Mesendoderm (in vitro differentiated cells): Measurements from ENCODE around the gene MATCAP1.
A peak's percentile ranks its signal among the peaks of the same experiment; 100 is the strongest.

Experiments used
- DNase-seq: peaks from one replicate; pipeline ENCODE4 v3.0.0; 2013
- H2AK5ac ChIP-seq: 2 replicates; pipeline ENCODE4 v1.6.1; 2013; ENCODE audit warnings: low read length, inconsistent platforms
- H2BK120ac ChIP-seq: 2 replicates; pipeline ENCODE4 v1.6.1; 2013; ENCODE audit warnings: low read depth, mild to moderate bottlenecking, low read length, moderate library complexity, mixed read lengths
- H2BK15ac ChIP-seq: replicated peaks from 2 replicates; pipeline ENCODE4 v1.6.1; 2013; ENCODE audit warnings: low read depth, mild to moderate bottlenecking, moderate library complexity
- H2BK5ac ChIP-seq: 2 replicates; pipeline ENCODE4 v1.6.1; 2013; ENCODE audit warnings: low read length, inconsistent platforms
- H3K18ac ChIP-seq: 2 replicates; pipeline ENCODE4 v1.6.1; 2013; ENCODE audit warnings: mild to moderate bottlenecking, low read length, mixed read lengths
- H3K23ac ChIP-seq: one replicate; pipeline ENCODE4 v1.6.1; 2013; ENCODE audit warnings: low read length
- H3K27ac ChIP-seq: 2 replicates; pipeline ENCODE4 v1.5.1; 2013; ENCODE audit warnings: low read depth, mild to moderate bottlenecking, inconsistent platforms, low read length, moderate library complexity
- H3K27me3 ChIP-seq: 2 replicates; pipeline ENCODE4 v1.6.1; 2013; ENCODE audit warnings: low read length, control low read depth, mild to moderate bottlenecking, inconsistent platforms; ENCODE audit not compliant: insufficient read depth, poor library complexity
- H3K36me3 ChIP-seq: 2 replicates; pipeline ENCODE4 v1.6.1; 2013; ENCODE audit warnings: low read length, inconsistent platforms; ENCODE audit not compliant: control insufficient read depth, insufficient read depth
- H3K4ac ChIP-seq: one replicate; pipeline ENCODE4 v1.6.1; 2013; ENCODE audit warnings: low read depth, mild to moderate bottlenecking, low read length, moderate library complexity
- H3K4me1 ChIP-seq: 2 replicates; pipeline ENCODE4 v1.6.1; 2013; ENCODE audit warnings: low read depth, low read length, inconsistent platforms; ENCODE audit not compliant: control insufficient read depth
- H3K4me2 ChIP-seq: 2 replicates; pipeline ENCODE4 v1.6.1; 2013; ENCODE audit warnings: low read length
- H3K4me3 ChIP-seq: 2 replicates; pipeline ENCODE4 v1.5.1; 2013; ENCODE audit warnings: mild to moderate bottlenecking, low read length
- H3K56ac ChIP-seq: one replicate; pipeline ENCODE4 v1.6.1; 2013; ENCODE audit warnings: low read length
- H3K79me1 ChIP-seq: 2 replicates; pipeline ENCODE4 v1.6.1; 2013; ENCODE audit warnings: low read length, inconsistent platforms
- H3K79me2 ChIP-seq: 2 replicates; pipeline ENCODE4 v1.6.1; 2013; ENCODE audit warnings: mild to moderate bottlenecking, low read length; ENCODE audit not compliant: control insufficient read depth, insufficient read depth
- H3K9ac ChIP-seq: 2 replicates; pipeline ENCODE4 v1.6.1; 2013; ENCODE audit warnings: low read length, inconsistent platforms
- H4K5ac ChIP-seq: one replicate; pipeline ENCODE4 v1.6.1; 2013; ENCODE audit warnings: low read length
- H4K8ac ChIP-seq: one replicate; pipeline ENCODE4 v1.6.1; 2013; ENCODE audit warnings: low read depth, mild to moderate bottlenecking, control low read depth, low read length, moderate library complexity
- WGBS: extraction: QIAGEN DNeasy Blood & Tissue Kit; methylation state at CpG from one replicate; pipeline ENCODE4 v1.1.7; 2013; ENCODE audit warnings: low lambda C conversion rate, missing lambda C conversion rate; ENCODE audit not compliant: insufficient coverage; ENCODE audit errors: extremely low coverage; 5-methylcytosine and 5-hydroxymethylcytosine counted together

Gene MATCAP1

GRCh38 chr16:67183284-67183626 is 508 bp downstream of the MATCAP1 start:
- Histone ChIP-seq H4K5ac (no peak overlapping the region), H3K27ac (no peak overlapping the region), H3K9ac (peak overlapping the region; percentile 77), H3K18ac (no peak overlapping the region), H2BK15ac (no peak overlapping the region), H3K27me3 (no peaks in the 10 kb centered on the region), H3K4me1 (peaks cover 3% of the 10 kb centered on the region), H3K79me1 (peaks cover 4% of the 10 kb centered on the region), H3K23ac (no peak overlapping the region), H3K4me2 (peak overlapping the region; percentile 85), H4K8ac (no peak overlapping the region), H3K56ac (peak overlapping the region; percentile 85), H3K79me2 (no peaks in the 10 kb centered on the region), H3K36me3 (no peaks in the 10 kb centered on the region), H3K4ac (no peak overlapping the region), H2AK5ac (no peak overlapping the region), H2BK5ac (no peak overlapping the region), H2BK120ac (no peak overlapping the region), H3K4me3 (peak overlapping the region; percentile 62)
- no peak for DNase-seq
- WGBS: no CpG with 5 or more reads among the region's 11 CpGs

GRCh38 chr16:67182288-67182687 is 1.5 kb downstream of the MATCAP1 start:
- Histone ChIP-seq H3K9ac (peak overlapping the region; percentile 27), H3K36me3 (no peaks in the 10 kb centered on the region), H2BK120ac (no peak overlapping the region), H3K4me3 (no peak overlapping the region), H4K8ac (no peak overlapping the region), H3K4me2 (no peak overlapping the region), H2AK5ac (no peak overlapping the region), H3K18ac (no peak overlapping the region), H3K79me2 (no peaks in the 10 kb centered on the region), H4K5ac (no peak overlapping the region), H3K27ac (no peak overlapping the region), H3K4me1 (peaks cover 3% of the 10 kb centered on the region), H3K27me3 (no peaks in the 10 kb centered on the region), H3K79me1 (peaks cover 4% of the 10 kb centered on the region), H2BK5ac (no peak overlapping the region), H2BK15ac (no peak overlapping the region), H3K23ac (no peak overlapping the region), H3K56ac (peak overlapping the region; percentile 25), H3K4ac (no peak overlapping the region)
- WGBS: no CpG with 5 or more reads among the region's 2 CpGs
- no peak for DNase-seq

GRCh38 chr16:67181346-67181745 is 2.4 kb downstream of the MATCAP1 start:
- peaks cover 4% of the 10 kb centered on the region for H3K79me1 ChIP-seq
- no peaks in the 10 kb centered on the region for H3K36me3 ChIP-seq
- H3K27ac ChIP-seq: no peak overlapping the region
- no peak overlapping the region for H2AK5ac ChIP-seq
- no peak overlapping the region for H3K4me2 ChIP-seq
- no peak overlapping the region for H2BK5ac ChIP-seq
- H3K79me2 ChIP-seq: no peaks in the 10 kb centered on the region
- no peak overlapping the region for H3K9ac ChIP-seq
- H2BK15ac ChIP-seq: no peak overlapping the region
- no peak overlapping the region for H3K56ac ChIP-seq
- no peak overlapping the region for H3K4ac ChIP-seq
- no peak overlapping the region for H4K8ac ChIP-seq
- no peak overlapping the region for H2BK120ac ChIP-seq
- H3K4me1 ChIP-seq: peaks cover 3% of the 10 kb centered on the region
- no peak overlapping the region for H4K5ac ChIP-seq
- WGBS: no CpG with 5 or more reads among the region's 2 CpGs
- DNase-seq: no peak
- H3K23ac ChIP-seq: no peak overlapping the region
- no peak overlapping the region for H3K18ac ChIP-seq
- no peak overlapping the region for H3K4me3 ChIP-seq
- H3K27me3 ChIP-seq: no peaks in the 10 kb centered on the region

- H2BK120ac ChIP-seq: no peak overlapping the region
- no peak overlapping the region for H2AK5ac ChIP-seq
- DNase-seq: no peak
- no peak overlapping the region for H3K9ac ChIP-seq
- no peak overlapping the region for H2BK5ac ChIP-seq
- no peak overlapping the region for H3K23ac ChIP-seq
- no peak overlapping the region for H4K8ac ChIP-seq
- no peak overlapping the region for H2BK15ac ChIP-seq
- H3K27ac ChIP-seq: no peak overlapping the region
- peaks cover 3% of the 10 kb centered on the region for H3K4me1 ChIP-seq
- H3K79me2 ChIP-seq: no peaks in the 10 kb centered on the region
- H4K5ac ChIP-seq: no peak overlapping the region
- no peak overlapping the region for H3K18ac ChIP-seq
- no peaks in the 10 kb centered on the region for H3K36me3 ChIP-seq
- H3K4me2 ChIP-seq: no peak overlapping the region
- no peak overlapping the region for H3K56ac ChIP-seq
- peaks cover 4% of the 10 kb centered on the region for H3K79me1 ChIP-seq
- WGBS: no CpG with 5 or more reads among the region's 16 CpGs
- no peak overlapping the region for H3K4me3 ChIP-seq
- H3K4ac ChIP-seq: no peak overlapping the region
- H3K27me3 ChIP-seq: peaks cover under 1% of the 10 kb centered on the region
Measured at GRCh38 chr16:67180166-67180565, 3.6 kb downstream of the MATCAP1 start.

GRCh38 chr16:67179421-67180080 is 4.2 kb downstream of the MATCAP1 start:
- H3K56ac ChIP-seq: no peak overlapping the region
- H3K4me1 ChIP-seq: peaks cover 3% of the 10 kb centered on the region
- no peak overlapping the region for H3K4me3 ChIP-seq
- H3K4me2 ChIP-seq: no peak overlapping the region
- whole genome bisulfite sequencing: no CpG with 5 or more reads among the region's 13 CpGs
- H3K36me3 ChIP-seq: no peaks in the 10 kb centered on the region
- no peak overlapping the region for H2AK5ac ChIP-seq
- H3K9ac ChIP-seq: no peak overlapping the region
- no peak overlapping the region for H4K8ac ChIP-seq
- no peak overlapping the region for H2BK5ac ChIP-seq
- H3K4ac ChIP-seq: no peak overlapping the region
- H3K23ac ChIP-seq: no peak overlapping the region
- peaks cover 6% of the 10 kb centered on the region for H3K27me3 ChIP-seq
- peak; percentile 29 for DNase-seq
- H3K79me2 ChIP-seq: no peaks in the 10 kb centered on the region
- no peak overlapping the region for H2BK15ac ChIP-seq
- H3K79me1 ChIP-seq: peaks cover 4% of the 10 kb centered on the region
- H3K27ac ChIP-seq: no peak overlapping the region
- no peak overlapping the region for H2BK120ac ChIP-seq
- H3K18ac ChIP-seq: no peak overlapping the region
- no peak overlapping the region for H4K5ac ChIP-seq
